Adipocyte (in vitro differentiated cells): ENCODE data around the gene VPS37C.

Source experiments
- DNase-seq: peaks from one replicate; pipeline ENCODE4 v3.0.0-alpha.2; 2015; ENCODE audit warnings: low read depth
- H3K27me3 ChIP-seq: replicated peaks from 2 replicates; pipeline ENCODE4 v1.7.0; 2013; ENCODE audit warnings: mild to moderate bottlenecking, low read length, moderate library complexity; ENCODE audit not compliant: control insufficient read depth, insufficient read depth
- H3K36me3 ChIP-seq: 2 replicates; pipeline ENCODE4 v1.7.0; 2013; ENCODE audit warnings: low read length, mild to moderate bottlenecking, moderate library complexity; ENCODE audit not compliant: control insufficient read depth, insufficient read depth, severe bottlenecking
- H3K4me1 ChIP-seq: 2 replicates; pipeline ENCODE4 v1.7.0; 2013; ENCODE audit warnings: mild to moderate bottlenecking, low read length, moderate library complexity; ENCODE audit not compliant: control insufficient read depth, insufficient read depth
- H3K4me3 ChIP-seq: 2 replicates; pipeline ENCODE4 v1.7.0; 2013; ENCODE audit warnings: mild to moderate bottlenecking, low read length, moderate library complexity
- H3K9ac ChIP-seq: 2 replicates; pipeline ENCODE4 v1.7.0; 2013; ENCODE audit warnings: mild to moderate bottlenecking, low read length, moderate library complexity
- H3K9me3 ChIP-seq: 2 replicates; pipeline ENCODE4 v1.7.0; 2013; ENCODE audit warnings: mild to moderate bottlenecking, low read length, moderate library complexity; ENCODE audit not compliant: control insufficient read depth

Gene VPS37C

GRCh38 chr11:61131186-61131585 is 30.0 kb downstream of the VPS37C start:
- H3K36me3 ChIP-seq = peaks cover 17% of the 10 kb centered on the region
- H3K4me1 ChIP-seq = peaks cover 11% of the 10 kb centered on the region
- H3K9ac ChIP-seq = no peak overlapping the region
- H3K27me3 ChIP-seq = no peaks in the 10 kb centered on the region
- H3K4me3 ChIP-seq = no peak overlapping the region
- no peaks in the 10 kb centered on the region for H3K9me3 ChIP-seq
- DNase-seq = no peak

- Histone ChIP-seq H3K4me1 (peaks cover 14% of the 10 kb centered on the region), H3K4me3 (peak overlapping the region; percentile 57), H3K27me3 (peaks cover 5% of the 10 kb centered on the region), H3K9me3 (no peaks in the 10 kb centered on the region), H3K36me3 (peaks cover 17% of the 10 kb centered on the region), H3K9ac (peak overlapping the region; percentile 57)
- DNase-seq = peak; percentile 90
Observed at GRCh38 chr11:61129639-61130523, 31.3 kb downstream of the VPS37C start.

- Histone ChIP-seq H3K9me3 (no peaks in the 10 kb centered on the region), H3K4me3 (no peak overlapping the region), H3K36me3 (peaks cover 10% of the 10 kb centered on the region), H3K9ac (no peak overlapping the region), H3K4me1 (peaks cover 14% of the 10 kb centered on the region), H3K27me3 (peaks cover 8% of the 10 kb centered on the region)
- no peak for DNase-seq
Observed at GRCh38 chr11:61128947-61129638, 32.1 kb downstream of the VPS37C start.

- Histone ChIP-seq H3K9me3 (no peaks in the 10 kb centered on the region), H3K4me1 (peaks cover 14% of the 10 kb centered on the region), H3K36me3 (peaks cover 6% of the 10 kb centered on the region), H3K9ac (no peak overlapping the region), H3K4me3 (no peak overlapping the region), H3K27me3 (peaks cover 10% of the 10 kb centered on the region)
- no peak for DNase-seq
Observed at GRCh38 chr11:61127991-61128390, 33.2 kb downstream of the VPS37C start.

GRCh38 chr11:61126256-61126655 is 35.0 kb downstream of the VPS37C start:
- Histone ChIP-seq H3K4me3 (no peak overlapping the region), H3K4me1 (peaks cover 14% of the 10 kb centered on the region), H3K9ac (no peak overlapping the region), H3K36me3 (no peaks in the 10 kb centered on the region), H3K9me3 (no peaks in the 10 kb centered on the region), H3K27me3 (peaks cover 10% of the 10 kb centered on the region)
- no peak for DNase-seq

GRCh38 chr11:61125310-61125684 is 35.9 kb downstream of the VPS37C start:
- Histone ChIP-seq H3K4me1 (peaks cover 12% of the 10 kb centered on the region), H3K27me3 (peaks cover 10% of the 10 kb centered on the region), H3K9ac (no peak overlapping the region), H3K36me3 (no peaks in the 10 kb centered on the region), H3K4me3 (no peak overlapping the region), H3K9me3 (no peaks in the 10 kb centered on the region)
- DNase-seq = no peak

GRCh38 chr11:61124574-61125309 is 36.5 kb downstream of the VPS37C start:
- Histone ChIP-seq H3K4me3 (no peak overlapping the region), H3K4me1 (peaks cover 7% of the 10 kb centered on the region), H3K9ac (no peak overlapping the region), H3K9me3 (no peaks in the 10 kb centered on the region), H3K27me3 (peaks cover 10% of the 10 kb centered on the region), H3K36me3 (no peaks in the 10 kb centered on the region)
- DNase-seq = no peak

- Histone ChIP-seq H3K9ac (no peak overlapping the region), H3K9me3 (no peaks in the 10 kb centered on the region), H3K27me3 (peaks cover 10% of the 10 kb centered on the region), H3K4me1 (peaks cover 7% of the 10 kb centered on the region), H3K4me3 (no peak overlapping the region), H3K36me3 (no peaks in the 10 kb centered on the region)
- DNase-seq = no peak
Observed at GRCh38 chr11:61123775-61124571, 37.3 kb downstream of the VPS37C start.

- H3K9me3 ChIP-seq = no peaks in the 10 kb centered on the region
- H3K9ac ChIP-seq = no peak overlapping the region
- H3K27me3 ChIP-seq = peaks cover 15% of the 10 kb centered on the region
- peaks cover 7% of the 10 kb centered on the region for H3K4me1 ChIP-seq
- no peak for DNase-seq
- no peaks in the 10 kb centered on the region for H3K36me3 ChIP-seq
- H3K4me3 ChIP-seq = no peak overlapping the region
Observed at GRCh38 chr11:61122761-61123160, 38.5 kb downstream of the VPS37C start.

- no peaks in the 10 kb centered on the region for H3K36me3 ChIP-seq
- no peak overlapping the region for H3K4me3 ChIP-seq
- H3K9ac ChIP-seq = no peak overlapping the region
- H3K9me3 ChIP-seq = no peaks in the 10 kb centered on the region
- DNase-seq = no peak
- peaks cover 18% of the 10 kb centered on the region for H3K27me3 ChIP-seq
- peaks cover 7% of the 10 kb centered on the region for H3K4me1 ChIP-seq
Observed at GRCh38 chr11:61121917-61122316, 39.3 kb downstream of the VPS37C start.
